Measurements from ENCODE around the gene MYL12B.
"Not testable (repeated sequence)": the region's sequence is repeated elsewhere in the genome, so short reads cannot be mapped to it uniquely, and the experiment has no call there.

Gene MYL12B

DNA sequence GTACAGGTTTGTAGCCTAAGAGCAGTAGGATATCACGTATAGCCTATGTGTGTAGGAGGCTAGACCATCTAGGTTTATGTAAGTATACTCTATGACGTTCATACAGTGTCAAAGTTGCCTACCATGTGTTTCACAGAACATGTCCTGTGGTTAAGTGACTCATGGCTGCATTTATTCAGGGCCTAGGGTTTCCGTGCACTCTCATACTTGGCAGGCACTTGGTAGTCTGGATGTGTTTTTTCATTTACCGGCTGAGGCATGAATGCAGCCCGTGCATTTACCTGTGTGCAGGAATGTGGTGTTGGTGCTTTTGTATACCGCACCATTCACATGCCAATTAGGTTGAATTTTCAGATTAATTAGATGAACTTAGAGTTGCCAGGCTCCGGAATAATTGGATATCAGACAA is 43.4 kb downstream of the MYL12B start:
- no peak for DNase-seq

DNA sequence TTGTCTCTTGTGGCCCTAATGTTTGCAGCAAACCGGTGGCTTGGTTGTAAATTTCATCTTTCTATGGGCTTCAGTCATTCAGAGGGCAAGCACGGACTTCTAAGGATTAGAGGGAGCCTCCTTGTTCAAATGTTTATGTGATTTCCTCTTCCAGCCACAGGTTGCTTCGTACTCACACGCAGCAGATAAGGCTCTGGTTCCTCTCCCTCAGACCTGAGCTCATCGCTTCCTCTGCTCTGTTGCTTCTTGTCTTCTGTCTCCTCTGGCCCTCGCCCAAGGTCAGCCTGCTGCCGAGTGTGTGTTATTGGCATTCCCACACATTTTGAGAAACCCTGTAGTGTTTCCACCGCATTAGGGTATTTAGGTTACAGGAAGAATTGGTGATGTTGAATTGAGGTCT is 44.0 kb downstream of the MYL12B start:
- no peak for DNase-seq

DNA sequence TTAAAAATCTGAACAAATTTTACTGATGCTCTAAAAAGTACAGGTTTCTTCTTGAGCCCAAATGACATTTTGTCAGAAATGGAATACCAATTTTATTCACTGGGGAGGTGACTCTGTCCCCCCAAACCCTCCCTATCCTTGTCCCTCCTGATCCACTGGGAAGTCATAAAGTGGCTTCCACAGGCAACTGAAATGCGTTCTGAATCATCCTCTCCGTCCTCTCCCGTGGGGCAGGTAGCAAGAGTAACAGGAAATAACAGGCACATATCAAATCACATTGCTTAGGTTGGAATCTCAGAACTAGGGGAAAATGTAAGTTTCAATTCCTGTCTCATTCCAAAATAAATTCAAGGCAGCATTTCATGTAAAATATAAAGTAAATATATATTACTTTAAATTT is 44.5 kb downstream of the MYL12B start:
- no peak for DNase-seq

DNA sequence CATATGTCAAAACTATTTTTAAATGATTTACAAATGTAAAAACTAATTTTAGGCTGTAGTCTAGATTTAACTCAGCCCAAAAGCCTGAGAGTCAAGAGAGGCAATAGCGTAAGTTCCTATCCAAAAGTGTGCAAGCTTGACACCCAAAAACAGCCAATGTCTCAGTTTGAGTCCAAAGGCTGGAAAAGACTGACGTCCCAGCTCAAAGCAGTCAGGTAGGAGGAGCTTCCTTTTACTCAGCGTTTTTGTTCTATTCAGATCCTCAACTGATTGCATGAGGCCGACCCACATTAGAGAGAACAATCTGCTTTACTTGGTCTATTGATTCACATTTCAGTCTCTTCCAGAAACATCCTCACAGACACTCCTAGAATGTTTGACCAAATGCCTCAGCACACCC is 51.8 kb downstream of the MYL12B start:
- no peak for DNase-seq

DNA sequence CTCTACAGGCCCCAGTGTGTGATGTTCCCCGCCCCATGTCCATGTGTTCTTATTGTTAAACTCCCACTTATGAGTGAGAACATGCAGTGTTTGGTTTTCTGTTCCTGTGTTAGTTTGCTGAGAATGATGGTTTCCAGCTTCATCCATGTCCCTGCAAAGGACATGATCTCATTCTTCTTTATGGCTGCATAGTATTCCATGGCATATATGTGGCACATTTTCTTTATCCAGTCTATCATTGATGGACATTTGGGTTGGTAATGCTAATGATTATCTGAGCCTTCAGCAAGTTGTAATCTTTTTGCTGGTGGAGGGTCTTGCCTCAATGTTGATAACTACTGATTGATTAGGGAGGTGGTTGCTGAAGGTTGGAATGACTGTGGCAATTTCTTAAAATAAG is 53.4 kb downstream of the MYL12B start:
- DNase-seq = not testable (repeated sequence)

DNA sequence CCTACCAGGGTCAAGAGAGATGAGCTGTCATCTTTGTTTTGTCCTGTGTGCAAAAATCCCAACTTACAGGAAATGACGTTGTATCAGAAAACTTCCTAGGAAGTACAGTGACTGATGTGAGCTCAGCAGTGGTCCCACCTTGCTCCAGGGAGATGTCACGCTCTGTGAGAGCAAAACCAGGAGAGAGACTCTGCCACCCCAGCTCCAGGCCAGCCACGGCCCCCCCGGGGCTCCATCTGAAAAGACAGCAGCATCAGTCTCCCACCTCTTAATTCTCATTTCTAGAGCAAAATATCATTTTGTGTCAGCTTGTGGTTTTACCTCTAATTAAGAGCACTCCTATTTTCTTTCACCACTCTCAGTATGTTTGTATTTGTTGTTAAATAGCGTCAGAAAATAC is 57.5 kb downstream of the MYL12B start:
- no peak for DNase-seq

DNA sequence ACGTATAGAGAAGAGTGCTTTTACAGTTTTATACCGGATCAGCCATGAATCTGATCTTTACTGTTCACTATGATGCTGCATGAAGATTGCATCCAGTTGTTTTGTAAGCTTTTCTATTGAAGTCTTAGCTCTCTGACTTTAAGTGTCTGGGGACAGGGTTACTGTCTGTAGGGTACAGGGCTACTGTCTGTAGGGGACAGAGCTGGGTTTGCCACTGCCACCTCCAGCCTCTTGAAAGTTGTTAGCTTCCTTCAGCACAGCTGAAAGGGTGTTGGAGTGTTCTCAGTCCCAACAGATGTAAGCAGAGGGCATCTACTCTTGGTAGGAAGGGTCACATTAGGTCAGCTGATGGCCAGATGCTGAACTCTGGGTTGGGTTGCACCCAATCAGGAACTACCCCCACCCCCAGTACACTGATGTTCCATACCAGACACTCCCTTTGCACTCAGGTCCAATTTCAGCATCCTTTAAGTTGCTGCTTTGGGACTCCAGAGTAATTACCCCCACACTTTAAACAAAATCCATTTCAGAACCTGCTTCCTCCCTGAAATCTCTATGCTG is 58.0 kb downstream of the MYL12B start:
- DNase-seq = no peak

DNA sequence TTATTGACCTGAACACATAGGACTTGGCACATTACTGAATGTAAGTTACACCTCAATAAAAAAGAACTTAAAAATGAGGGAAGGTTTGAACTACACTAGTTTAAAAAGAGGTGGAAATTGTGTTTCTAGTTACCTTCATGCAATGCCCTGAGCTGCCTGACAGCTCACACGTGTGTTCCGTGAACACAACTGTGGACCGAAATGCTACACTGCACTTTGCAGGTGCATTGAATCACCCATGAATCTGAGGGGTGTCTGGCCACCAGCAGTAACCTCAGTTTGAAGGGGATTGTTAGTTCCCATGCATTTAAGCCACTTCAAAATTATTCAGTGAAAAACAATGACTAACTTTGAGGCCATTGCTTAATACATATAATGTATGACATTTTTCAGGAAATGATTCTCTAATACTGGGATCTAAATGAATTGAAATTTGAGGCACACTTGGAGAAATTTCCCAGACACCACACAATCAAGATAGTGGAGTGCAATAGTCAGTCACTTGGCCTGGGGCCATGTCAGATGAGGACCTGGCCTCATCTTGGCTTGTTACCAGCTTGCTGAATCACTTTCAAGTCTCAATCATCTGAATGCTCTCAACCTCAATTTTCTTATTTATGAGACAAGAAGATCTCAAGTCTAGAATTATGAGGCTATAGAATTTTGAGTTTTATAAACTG is 59.3 kb downstream of the MYL12B start:
- no peak for DNase-seq

DNA sequence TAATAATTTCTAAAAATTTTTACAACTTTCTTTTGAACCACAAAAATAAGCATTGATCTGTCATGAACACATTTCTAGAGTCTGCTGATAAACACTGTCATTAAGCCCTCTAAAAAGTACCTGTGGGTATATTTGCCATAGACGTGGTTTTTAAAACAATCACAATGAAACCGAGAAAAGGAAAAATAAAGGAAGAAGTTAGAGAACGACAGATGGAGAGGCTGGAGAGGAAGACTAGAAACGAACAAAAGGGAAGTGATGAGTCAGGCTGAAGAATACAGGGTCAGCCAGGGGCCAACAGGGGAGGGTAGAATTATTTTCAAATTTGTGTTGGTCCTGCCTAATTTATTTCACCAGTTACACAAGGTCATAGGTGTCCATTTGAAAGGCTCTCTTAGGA is 62.0 kb downstream of the MYL12B start:
- no peak for DNase-seq
